Loucy (cell line): ENCODE results near the gene AFF4.
A peak's percentile ranks its signal among the peaks of the same experiment; 100 is the strongest.

Experiments used
- H2AFZ ChIP-seq: fragments of 200-600 bp; sonication (generic); 2 replicates; pipeline ENCODE4 v1.6.0; 2016; ENCODE audit warnings: antibody characterized with exemption, mild to moderate bottlenecking, low read length, moderate library complexity
- H3F3A ChIP-seq: fragments of 200-600 bp; 2 replicates; pipeline ENCODE4 v1.6.0; 2016; ENCODE audit warnings: antibody characterized with exemption, low read depth, mild to moderate bottlenecking
- H3K27me3 ChIP-seq: fragments of 200-600 bp; sonication (generic); 2 replicates; pipeline ENCODE4 v1.6.1; 2014; ENCODE audit warnings: low read length, mild to moderate bottlenecking; ENCODE audit not compliant: insufficient read depth, poor library complexity, severe bottlenecking
- H3K36me3 ChIP-seq: fragments of 200-600 bp; sonication (generic); 2 replicates; pipeline ENCODE4 v1.6.1; 2016; ENCODE audit warnings: low read length; ENCODE audit not compliant: insufficient read depth
- H3K4me1 ChIP-seq: fragments of 200-600 bp; sonication (generic); 2 replicates; pipeline ENCODE4 v1.5.1; 2014; ENCODE audit warnings: low read length, mild to moderate bottlenecking; ENCODE audit not compliant: insufficient read depth, poor library complexity, severe bottlenecking
- H3K4me2 ChIP-seq: fragments of 200-600 bp; sonication (generic); 2 replicates; pipeline ENCODE4 v1.6.0; 2014; ENCODE audit warnings: antibody characterized with exemption, low read length, low read depth, mild to moderate bottlenecking; ENCODE audit not compliant: poor library complexity, severe bottlenecking
- H3K4me3 ChIP-seq: fragments of 200-600 bp; sonication (generic); 2 replicates; pipeline ENCODE4 v1.5.1; 2014; ENCODE audit warnings: low read length, mild to moderate bottlenecking, mixed read lengths; ENCODE audit not compliant: poor library complexity, severe bottlenecking
- H3K79me2 ChIP-seq: fragments of 200-600 bp; sonication (generic); 2 replicates; pipeline ENCODE4 v1.6.1; 2014; ENCODE audit warnings: low read length; ENCODE audit not compliant: insufficient read depth
- H3K9ac ChIP-seq: fragments of 200-600 bp; sonication (generic); 2 replicates; pipeline ENCODE4 v1.6.0; 2014; ENCODE audit warnings: mild to moderate bottlenecking, low read depth, low read length, moderate library complexity; ENCODE audit not compliant: poor library complexity, severe bottlenecking
- H3K9me2 ChIP-seq: fragments of 200-600 bp; sonication (generic); replicated peaks from 2 replicates; pipeline ENCODE4 v1.6.1; 2016; ENCODE audit warnings: low read depth, low read length, mixed read lengths
- H3K9me3 ChIP-seq: fragments of 200-600 bp; sonication (generic); 2 replicates; pipeline ENCODE4 v1.6.1; 2014; ENCODE audit warnings: mild to moderate bottlenecking, antibody characterized with exemption, low read length, low read depth; ENCODE audit not compliant: insufficient read depth
- H4K20me1 ChIP-seq: fragments of 200-600 bp; sonication (generic); 2 replicates; pipeline ENCODE4 v1.6.0; 2014; ENCODE audit warnings: antibody characterized with exemption, low read length, mild to moderate bottlenecking; ENCODE audit not compliant: insufficient read depth, poor library complexity, severe bottlenecking
- CTCF ChIP-seq: fragments of 200-600 bp; sonication (generic); conservative IDR thresholded peaks from 2 replicates; pipeline ENCODE4 v1.5.1; 2014; ENCODE audit warnings: mild to moderate bottlenecking, antibody characterized with exemption, low read length
- EZH2phosphoT487 ChIP-seq: fragments of 200-600 bp; IDR thresholded peaks from 2 replicates; pipeline ENCODE4 v1.6.1; 2018; ENCODE audit warnings: antibody characterized with exemption, mild to moderate bottlenecking, moderate library complexity, borderline replicate concordance

The AFF4 gene

GRCh38 chr5:132829742-132830435 lies 133.5 kb downstream of the AFF4 start:
- Histone ChIP-seq H3F3A (no peaks in the 10 kb centered on the region), H3K9me3 (no peaks in the 10 kb centered on the region), H3K4me1 (no peaks in the 10 kb centered on the region), H4K20me1 (no peaks in the 10 kb centered on the region), H3K27me3 (no peaks in the 10 kb centered on the region), H3K4me2 (peak overlapping the region; percentile 37), H3K9ac (peak overlapping the region; percentile 50), H3K79me2 (no peaks in the 10 kb centered on the region), H3K36me3 (no peaks in the 10 kb centered on the region), H3K4me3 (peak overlapping the region; percentile 74), H3K9me2 (no peaks in the 10 kb centered on the region), H2AFZ (peak overlapping the region; percentile 67; the same call in 1 of the 2 replicates)
- TF ChIP-seq EZH2phosphoT487 (no peak), CTCF (peak; percentile 58)

- H3K36me3 ChIP-seq, result no peaks in the 10 kb centered on the region
- H3K27me3 ChIP-seq, result no peaks in the 10 kb centered on the region
- H3K4me1 ChIP-seq, result no peaks in the 10 kb centered on the region
- H3K79me2 ChIP-seq, result no peaks in the 10 kb centered on the region
- H4K20me1 ChIP-seq, result no peaks in the 10 kb centered on the region
- H3K4me2 ChIP-seq, result no peak overlapping the region
- TF ChIP-seq CTCF, result no peak
- H3K4me3 ChIP-seq, result no peak overlapping the region
- no peaks in the 10 kb centered on the region for H3K9me3 ChIP-seq
- no peak overlapping the region for H3K9ac ChIP-seq
- H2AFZ ChIP-seq, result no peak overlapping the region
- no peaks in the 10 kb centered on the region for H3K9me2 ChIP-seq
- H3F3A ChIP-seq, result no peaks in the 10 kb centered on the region
Observed at GRCh38 chr5:132828846-132829494, 134.5 kb downstream of the AFF4 start.

- H3K27me3 ChIP-seq, result no peaks in the 10 kb centered on the region
- no peak overlapping the region for H3K4me2 ChIP-seq
- H3K9ac ChIP-seq, result no peak overlapping the region
- H3K4me3 ChIP-seq, result no peak overlapping the region
- H3K9me2 ChIP-seq, result no peaks in the 10 kb centered on the region
- H4K20me1 ChIP-seq, result no peaks in the 10 kb centered on the region
- H3K4me1 ChIP-seq, result no peaks in the 10 kb centered on the region
- no peak overlapping the region for H2AFZ ChIP-seq
- H3K36me3 ChIP-seq, result no peaks in the 10 kb centered on the region
- no peaks in the 10 kb centered on the region for H3K9me3 ChIP-seq
- TF ChIP-seq EZH2phosphoT487 (no peak), CTCF (no peak)
- H3F3A ChIP-seq, result no peaks in the 10 kb centered on the region
- H3K79me2 ChIP-seq, result no peaks in the 10 kb centered on the region
Observed at GRCh38 chr5:132827943-132828673, 135.3 kb downstream of the AFF4 start.
